ENCODE measurements around the gene CCR9. TPM values are rescaled to one million over a fixed set of nuclear protein-coding genes. Genes with fewer than 3 reads are reported as not detected.

Gene CCR9
- polyA plus RNA-seq, 1 experiment: not detected

DNA sequence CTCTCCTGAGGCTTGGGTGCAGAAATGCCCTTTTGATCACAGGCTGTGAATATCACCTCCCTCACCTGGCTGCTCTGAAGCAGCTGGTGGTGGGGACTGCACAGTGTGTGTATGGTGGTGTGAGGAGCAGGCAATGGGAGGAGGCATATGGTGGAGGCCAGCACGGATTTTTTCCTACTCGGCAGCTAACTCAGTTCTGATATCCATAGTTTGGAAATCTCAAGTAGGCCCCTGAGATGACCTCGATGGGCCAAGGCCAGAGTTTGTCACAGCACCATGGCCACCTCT, 35.6 kb downstream of the CCR9 start:
- Histone ChIP-seq H3K4me3 (ENCODE audit: low read depth, low read length) (no peak overlapping the region), H3K27me3 (ENCODE audit: control insufficient read depth, insufficient read depth, low read length) (no peaks in the 10 kb centered on the region), H3K9me3 (ENCODE audit: control insufficient read depth, insufficient read depth, low read length) (no peaks in the 10 kb centered on the region), H3K27ac (ENCODE audit: low read depth, low read length) (no peak overlapping the region)
- CTCF ChIA-PET: no interaction called here
- DNase-seq (ENCODE audit: low read depth, low spot score): no peak
- no peak for TF ChIP-seq CTCF (IDR thresholded peaks at IDR 0.05; ENCODE audit: low read depth, low read length)
- POLR2A ChIA-PET: no interaction called here

GRCh38 chr3:45922950-45923590, 36.7 kb downstream of the CCR9 start:
- no peak for DNase-seq (ENCODE audit: low read depth, low spot score)
- H3K9me3 ChIP-seq (ENCODE audit: control insufficient read depth, insufficient read depth, low read length): no peaks in the 10 kb centered on the region
- ChIA-PET CTCF (interaction anchor here (2.3 kb wide), 1 partner anchor 156 kb away, joined by 11 read pairs; no protein-coding TSS in a partner anchor), POLR2A (no interaction called here)
- H3K4me3 ChIP-seq (ENCODE audit: low read depth, low read length): no peak overlapping the region
- H3K27me3 ChIP-seq (ENCODE audit: control insufficient read depth, insufficient read depth, low read length): no peaks in the 10 kb centered on the region
- no peak overlapping the region for H3K27ac ChIP-seq (ENCODE audit: low read depth, low read length)
- no peak for TF ChIP-seq CTCF (IDR thresholded peaks at IDR 0.05; ENCODE audit: low read depth, low read length)

GRCh38 chr3:45923755-45924154, 37.4 kb downstream of the CCR9 start:
- DNase-seq (ENCODE audit: low read depth, low spot score): no peak
- CTCF ChIA-PET: interaction anchor here (1.7 to 2.3 kb wide), 2 partner anchors 15 to 155 kb away, joined by 7 to 11 read pairs; no protein-coding TSS in a partner anchor
- no peak overlapping the region for H3K27ac ChIP-seq (ENCODE audit: low read depth, low read length)
- POLR2A ChIA-PET: no interaction called here
- TF ChIP-seq CTCF (IDR thresholded peaks at IDR 0.05; ENCODE audit: low read depth, low read length): no peak
- H3K9me3 ChIP-seq (ENCODE audit: control insufficient read depth, insufficient read depth, low read length): no peaks in the 10 kb centered on the region
- H3K27me3 ChIP-seq (ENCODE audit: control insufficient read depth, insufficient read depth, low read length): no peaks in the 10 kb centered on the region
- H3K4me3 ChIP-seq (ENCODE audit: low read depth, low read length): no peak overlapping the region

DNA sequence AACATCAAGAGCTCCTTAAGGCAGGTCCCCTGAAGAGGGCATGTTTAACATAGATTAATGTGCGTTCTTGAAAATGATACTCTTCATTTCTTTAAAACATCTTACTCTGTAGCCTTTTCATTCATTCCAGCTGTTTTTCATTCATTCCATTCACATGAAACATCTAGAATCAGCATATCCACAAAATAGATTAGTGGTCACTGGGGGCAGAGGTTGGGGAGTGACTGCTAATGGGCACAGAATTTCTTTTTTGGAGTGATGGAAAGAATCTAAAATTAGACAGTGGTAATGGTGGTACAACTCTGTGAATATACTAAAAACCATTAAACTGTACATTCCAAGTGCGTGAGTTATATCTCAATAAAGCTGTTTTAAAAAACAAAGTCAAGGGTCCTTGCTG, 41.5 kb downstream of the CCR9 start:
- Histone ChIP-seq H3K9me3 (ENCODE audit: control insufficient read depth, insufficient read depth, low read length) (no peaks in the 10 kb centered on the region), H3K27ac (ENCODE audit: low read depth, low read length) (peak overlapping the region; percentile 61), H3K27me3 (ENCODE audit: control insufficient read depth, insufficient read depth, low read length) (no peaks in the 10 kb centered on the region), H3K4me3 (ENCODE audit: low read depth, low read length) (no peak overlapping the region)
- TF ChIP-seq CTCF (IDR thresholded peaks at IDR 0.05; ENCODE audit: low read depth, low read length): no peak
- POLR2A ChIA-PET: no interaction called here
- CTCF ChIA-PET: interaction anchor here (0.8 to 5.6 kb wide), 8 partner anchors 11 to 268 kb away, joined by 3 to 60 read pairs (median 7); partner anchors contain the start of gene LZTFL1
- no peak for DNase-seq (ENCODE audit: low read depth, low spot score)

DNA sequence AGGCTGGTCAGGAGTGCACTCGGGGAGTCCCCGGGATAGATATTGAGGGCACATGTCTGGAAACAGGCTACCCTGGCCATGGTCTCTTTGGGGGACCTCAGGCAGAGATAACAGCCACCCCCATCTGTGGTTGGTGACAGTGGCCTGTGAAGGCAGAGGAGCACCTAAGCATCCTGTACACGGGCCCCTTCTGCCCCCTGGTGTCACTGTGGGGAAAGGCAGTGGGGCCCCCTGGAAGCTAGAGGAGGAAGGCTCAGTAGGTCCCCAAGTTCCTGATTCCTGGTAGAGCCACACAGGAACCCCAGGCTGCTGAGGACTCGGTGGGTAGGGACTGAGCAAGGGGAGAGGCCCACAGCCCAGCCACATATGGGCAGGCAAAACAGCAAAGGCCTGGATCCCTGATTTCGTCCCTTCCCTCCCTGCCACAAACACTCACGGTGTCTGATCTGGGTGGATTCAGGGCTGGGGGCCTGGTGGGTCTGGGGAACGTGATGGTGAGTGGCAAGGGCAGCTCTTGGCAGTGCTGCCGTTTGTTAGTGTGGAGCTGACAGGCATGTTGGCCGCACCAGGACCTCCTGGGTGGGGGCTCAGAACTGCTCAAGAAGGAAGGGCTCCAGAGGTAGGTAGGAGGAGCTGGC, 42.8 kb downstream of the CCR9 start:
- no peak for DNase-seq (ENCODE audit: low read depth, low spot score)
- Histone ChIP-seq H3K27me3 (ENCODE audit: control insufficient read depth, insufficient read depth, low read length) (no peaks in the 10 kb centered on the region), H3K9me3 (ENCODE audit: control insufficient read depth, insufficient read depth, low read length) (no peaks in the 10 kb centered on the region), H3K4me3 (ENCODE audit: low read depth, low read length) (no peak overlapping the region), H3K27ac (ENCODE audit: low read depth, low read length) (no peak overlapping the region)
- ChIA-PET POLR2A (no interaction called here), CTCF (interaction anchor here (0.5 to 13.5 kb wide), 15 partner anchors 9 to 419 kb away, joined by 3 to 420 read pairs (median 4); partner anchors contain the start of gene LZTFL1)
- peak; percentile 92 for TF ChIP-seq CTCF (IDR thresholded peaks at IDR 0.05; ENCODE audit: low read depth, low read length)

All from AG04450 (cell line).